IMR-90 (cell line): ENCODE results near the gene AGO1.

Experiments used
- CEBPB ChIP-seq: IDR thresholded peaks from 2 replicates; pipeline ENCODE4 v1.6.1; 2012; ENCODE audit warnings: low read depth, low read length, improper control_type of control experiment
- CHD1 ChIP-seq: IDR thresholded peaks from 2 replicates; pipeline ENCODE4 v1.6.1; 2012; ENCODE audit warnings: low read depth, low read length, improper control_type of control experiment
- FOS ChIP-seq: fragments of 150-350 bp; IDR thresholded peaks from 2 replicates; pipeline ENCODE4 v1.6.1; 2016; ENCODE audit warnings: low read depth, low read length
- MAFK ChIP-seq: IDR thresholded peaks from 2 replicates; pipeline ENCODE4 v1.6.1; 2012; ENCODE audit warnings: low read depth, low read length, improper control_type of control experiment
- MAZ ChIP-seq: IDR thresholded peaks from 2 replicates; pipeline ENCODE4 v1.6.1; 2012; ENCODE audit warnings: low read depth, mild to moderate bottlenecking, low read length, improper control_type of control experiment, moderate library complexity, borderline replicate concordance
- MXI1 ChIP-seq: IDR thresholded peaks from 2 replicates; pipeline ENCODE4 v1.6.1; 2012; ENCODE audit warnings: low read depth, mild to moderate bottlenecking, low read length, moderate library complexity, borderline replicate concordance
- NFE2L2 ChIP-seq: fragments of 150-350 bp; IDR thresholded peaks from 2 replicates; pipeline ENCODE4 v1.6.1; 2016; ENCODE audit warnings: low read depth, mild to moderate bottlenecking, low read length
- POLR2A ChIP-seq: IDR thresholded peaks from 2 replicates; pipeline ENCODE4 v1.6.1; 2012; ENCODE audit warnings: mild to moderate bottlenecking, low read depth, low read length
- RAD21 ChIP-seq: IDR thresholded peaks from 2 replicates; pipeline ENCODE4 v1.6.1; 2012; ENCODE audit warnings: low read length, improper control_type of control experiment
- RFX5 ChIP-seq: IDR thresholded peaks from 2 replicates; pipeline ENCODE4 v1.8.0; 2012; ENCODE audit warnings: low read depth, mild to moderate bottlenecking, low read length, moderate library complexity
- TF ChIP-seq, protein P1 (sequence below): conservative IDR thresholded peaks from 2 replicates; pipeline ENCODE4 v1.5.1; 2012; ENCODE audit warnings: mild to moderate bottlenecking, low read depth, low read length, improper control_type of control experiment
- TF ChIP-seq, protein P2 (sequence below): fragments of 150-350 bp; IDR thresholded peaks from 2 replicates; pipeline ENCODE4 v1.6.1; 2017; ENCODE audit warnings: mild to moderate bottlenecking, antibody characterized with exemption, low read length, low read depth

DNA sequence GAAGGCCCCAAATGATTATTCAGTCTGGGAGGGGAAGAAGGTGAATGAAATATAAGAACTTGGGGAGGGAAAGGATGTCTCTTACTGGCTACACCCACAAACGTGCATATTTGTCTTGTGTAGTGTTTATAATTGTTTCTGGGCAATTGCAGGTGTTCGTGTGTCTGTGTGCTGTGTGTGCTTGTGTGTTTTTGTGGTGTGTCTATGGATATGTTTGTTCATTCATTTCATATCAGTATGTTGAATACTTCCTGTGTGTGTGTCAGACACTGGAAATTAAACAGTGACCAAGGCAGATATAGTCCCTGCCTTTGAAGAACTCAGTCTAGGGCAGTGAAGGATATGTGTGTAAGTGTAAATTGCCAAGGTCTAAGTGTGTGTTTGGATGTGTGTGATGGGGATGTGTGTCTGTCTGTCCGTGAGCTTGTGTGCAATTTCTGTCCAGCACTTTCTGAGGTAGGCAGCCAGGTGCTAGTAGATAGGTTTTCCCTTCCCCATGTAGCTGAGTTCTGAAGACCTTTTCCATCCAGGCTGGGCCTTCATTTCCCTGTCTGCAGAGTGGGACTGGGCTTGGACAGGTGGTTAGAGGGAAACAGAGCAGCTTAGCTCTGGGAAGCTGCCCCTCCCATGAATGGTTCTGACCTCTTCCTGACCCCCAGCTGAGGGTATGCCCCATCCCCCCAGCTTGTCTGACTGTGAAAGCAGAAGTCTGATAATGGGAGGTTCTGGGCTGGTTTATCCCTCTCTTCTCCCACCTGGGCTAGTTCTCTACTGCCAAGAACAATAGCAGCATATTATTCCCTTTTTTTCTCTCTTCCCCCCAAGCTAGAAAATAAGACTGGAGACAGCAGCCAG is 3.8 kb downstream of the AGO1 start:
- TF ChIP-seq FOS (no peak), POLR2A (no peak), MXI1 (no peak), MAFK (no peak), NFE2L2 (no peak), CEBPB (no peak), CHD1 (no peak), RFX5 (no peak), RAD21 (no peak), MAZ (no peak)
- TF ChIP-seq, protein P1, sequence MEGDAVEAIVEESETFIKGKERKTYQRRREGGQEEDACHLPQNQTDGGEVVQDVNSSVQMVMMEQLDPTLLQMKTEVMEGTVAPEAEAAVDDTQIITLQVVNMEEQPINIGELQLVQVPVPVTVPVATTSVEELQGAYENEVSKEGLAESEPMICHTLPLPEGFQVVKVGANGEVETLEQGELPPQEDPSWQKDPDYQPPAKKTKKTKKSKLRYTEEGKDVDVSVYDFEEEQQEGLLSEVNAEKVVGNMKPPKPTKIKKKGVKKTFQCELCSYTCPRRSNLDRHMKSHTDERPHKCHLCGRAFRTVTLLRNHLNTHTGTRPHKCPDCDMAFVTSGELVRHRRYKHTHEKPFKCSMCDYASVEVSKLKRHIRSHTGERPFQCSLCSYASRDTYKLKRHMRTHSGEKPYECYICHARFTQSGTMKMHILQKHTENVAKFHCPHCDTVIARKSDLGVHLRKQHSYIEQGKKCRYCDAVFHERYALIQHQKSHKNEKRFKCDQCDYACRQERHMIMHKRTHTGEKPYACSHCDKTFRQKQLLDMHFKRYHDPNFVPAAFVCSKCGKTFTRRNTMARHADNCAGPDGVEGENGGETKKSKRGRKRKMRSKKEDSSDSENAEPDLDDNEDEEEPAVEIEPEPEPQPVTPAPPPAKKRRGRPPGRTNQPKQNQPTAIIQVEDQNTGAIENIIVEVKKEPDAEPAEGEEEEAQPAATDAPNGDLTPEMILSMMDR: no peak
- TF ChIP-seq, protein P2, sequence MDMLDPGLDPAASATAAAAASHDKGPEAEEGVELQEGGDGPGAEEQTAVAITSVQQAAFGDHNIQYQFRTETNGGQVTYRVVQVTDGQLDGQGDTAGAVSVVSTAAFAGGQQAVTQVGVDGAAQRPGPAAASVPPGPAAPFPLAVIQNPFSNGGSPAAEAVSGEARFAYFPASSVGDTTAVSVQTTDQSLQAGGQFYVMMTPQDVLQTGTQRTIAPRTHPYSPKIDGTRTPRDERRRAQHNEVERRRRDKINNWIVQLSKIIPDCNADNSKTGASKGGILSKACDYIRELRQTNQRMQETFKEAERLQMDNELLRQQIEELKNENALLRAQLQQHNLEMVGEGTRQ: no peak
